GM18499 (cell line): ENCODE measurements around the gene NPLOC4.
"Not testable (repeated sequence)": the region's sequence is repeated elsewhere in the genome, so short reads cannot be mapped to it uniquely, and the experiment has no call there.

Source experiments
- ATAC-seq: cut with Tn5 transposase; IDR thresholded peaks from one replicate; pipeline ENCODE4 v1.9.1; 2021; ENCODE audit warnings: moderate number of reproducible peaks; ENCODE audit not compliant: insufficient read depth, unreplicated experiment

The NPLOC4 gene

GRCh38 chr17:81599719-81600486 lies 37.0 kb downstream of the NPLOC4 start:
- no peak for ATAC-seq

- ATAC-seq = no peak
Observed at GRCh38 chr17:81593105-81593871, 43.6 kb downstream of the NPLOC4 start.

- no peak for ATAC-seq
Observed at GRCh38 chr17:81591971-81592370, 44.9 kb downstream of the NPLOC4 start.

GRCh38 chr17:81590121-81590520 lies 46.8 kb downstream of the NPLOC4 start:
- ATAC-seq = no peak

- ATAC-seq = no peak
Observed at GRCh38 chr17:81589612-81590011, 47.3 kb downstream of the NPLOC4 start.

GRCh38 chr17:81586096-81586495 lies 50.8 kb downstream of the NPLOC4 start:
- ATAC-seq = no peak

- not testable (repeated sequence) for ATAC-seq
Observed at GRCh38 chr17:81584771-81585170, 52.1 kb downstream of the NPLOC4 start.

- no peak for ATAC-seq
Observed at GRCh38 chr17:81583589-81584342, 53.1 kb downstream of the NPLOC4 start.

GRCh38 chr17:81582749-81583148 lies 54.2 kb downstream of the NPLOC4 start:
- no peak for ATAC-seq

- no peak for ATAC-seq
Observed at GRCh38 chr17:81582341-81582740, 54.6 kb downstream of the NPLOC4 start.

- ATAC-seq = no peak
Observed at GRCh38 chr17:81581758-81582157, 55.2 kb downstream of the NPLOC4 start.

GRCh38 chr17:81580481-81580880 lies 56.4 kb downstream of the NPLOC4 start:
- no peak for ATAC-seq

- no peak for ATAC-seq
Observed at GRCh38 chr17:81579821-81580321, 57.0 kb downstream of the NPLOC4 start.

- ATAC-seq = no peak
Observed at GRCh38 chr17:81579298-81579697, 57.6 kb downstream of the NPLOC4 start.

GRCh38 chr17:81578561-81579225 lies 58.2 kb downstream of the NPLOC4 start:
- ATAC-seq = no peak

GRCh38 chr17:81578038-81578441 lies 58.9 kb downstream of the NPLOC4 start:
- no peak for ATAC-seq

- ATAC-seq = no peak
Observed at GRCh38 chr17:81577278-81578000, 59.5 kb downstream of the NPLOC4 start.

- no peak for ATAC-seq
Observed at GRCh38 chr17:81576621-81577277, 60.2 kb downstream of the NPLOC4 start.

GRCh38 chr17:81575836-81576235 lies 61.1 kb downstream of the NPLOC4 start:
- no peak for ATAC-seq
